HCT116 (cell line): ENCODE measurements around the gene KHNYN. TPM values are rescaled to one million over a fixed set of nuclear protein-coding genes. Genes with fewer than 3 reads are reported as not detected.

ENCODE experiments used
- ATAC-seq: fragments of 200-7000 bp; cut with Tn5 transposase; 2 replicates; pipeline ENCODE4 v1.9.1; 2020; ENCODE audit warnings: mild to moderate bottlenecking, moderate library complexity
- BruUV-seq: library from RNA; stranded (reverse); fragments of 400-500 nt; replicated peaks from 2 replicates; lab custom pipeline; 2021; lab: Mats Ljungman, UMichigan
- CTCF ChIA-PET: fragments of 300-600 bp; sonication (Branson Sonifier 250); formaldehyde crosslinking; loops from one replicate; lab custom pipeline; 2021; ENCODE audit warnings: antibody characterized with exemption; lab: Charles Lee
- POLR2A ChIA-PET: fragments of 300-600, 350-600 bp; sonication (Branson Sonifier 250); formaldehyde crosslinking; loops from one replicate; lab custom pipeline; 2021; ENCODE audit warnings: antibody characterized with exemption; lab: Charles Lee
- RAD21 ChIA-PET, 2 experiments: fragments of 300-600 bp; sonication (Branson Sonifier 250); formaldehyde crosslinking; loops; one replicate each; lab custom pipeline; 2023; ENCODE audit warnings: low total read pairs in 2 of 2; ENCODE audit not compliant: uncharacterized antibody in 2 of 2, unreplicated experiment in 2 of 2, low non-redundant PET in 1 of 2; lab: Charles Lee
- DNase-seq: peaks from one replicate; pipeline ENCODE4 v3.0.0-alpha.2; 2010; ENCODE audit warnings: low read depth, low spot score
- H2AFZ ChIP-seq: fragments of 200-600 bp; shearing (Covaris generic), sonication (generic); 2 replicates; pipeline ENCODE4 v1.6.1; 2017; ENCODE audit warnings: low read depth, mixed run types, mixed read lengths, antibody characterized with exemption, low read length; ENCODE audit not compliant: poor library complexity, severe bottlenecking
- H3K27ac ChIP-seq: 2 replicates; pipeline ENCODE4 v1.5.1; 2012; ENCODE audit warnings: low read depth, low read length
- H3K27me3 ChIP-seq: fragments of 200-600 bp; sonication (generic); 2 replicates; pipeline ENCODE4 v1.6.1; 2016; ENCODE audit warnings: mixed run types, low read length, mixed read lengths; ENCODE audit not compliant: insufficient read depth
- H3K36me3 ChIP-seq, 2 experiments: fragments of 200-500 bp in 1 of 2; fragments of 200-600 bp in 1 of 2; sonication (Bioruptor generic) in 1 of 2; sonication (generic) in 1 of 2; 2 replicates each; pipeline versions ENCODE4 v1.5.1 to v1.6.1; 2014 to 2016; ENCODE audit warnings: low read length in 2 of 2, inconsistent platforms in 1 of 2, mixed read lengths in 1 of 2, mixed run types in 1 of 2; ENCODE audit not compliant: insufficient read depth in 2 of 2, control insufficient read depth in 1 of 2
- H3K4me1 ChIP-seq, 2 experiments: fragments of 200-600 bp in 1 of 2; sonication (generic) in 1 of 2; 2 replicates each; pipeline versions ENCODE4 v1.5.1 to v1.6.1; 2012 to 2017; ENCODE audit warnings: low read length in 2 of 2, inconsistent platforms in 1 of 2, mild to moderate bottlenecking in 1 of 2, mixed read lengths in 1 of 2, mixed run types in 1 of 2, moderate library complexity in 1 of 2; ENCODE audit not compliant: insufficient read depth in 2 of 2, control insufficient read depth in 1 of 2
- H3K4me2 ChIP-seq: fragments of 200-600 bp; sonication (generic); 2 replicates; pipeline ENCODE4 v1.6.1; 2017; ENCODE audit warnings: mixed run types, low read length, mixed read lengths
- H3K4me3 ChIP-seq, 2 experiments: fragments of 200-600 bp in 1 of 2; sonication (generic) in 1 of 2; replicated peaks in 1 of 2; 2 replicates each; pipeline ENCODE4 v1.5.1; 2011 to 2016; ENCODE audit warnings: low read length in 2 of 2, control low read depth in 1 of 2, low read depth in 1 of 2, mild to moderate bottlenecking in 1 of 2, mixed read lengths in 1 of 2, mixed run types in 1 of 2
- H3K79me2 ChIP-seq: fragments of 200-600 bp; sonication (generic); 2 replicates; pipeline ENCODE4 v1.6.1; 2017; ENCODE audit warnings: mild to moderate bottlenecking, mixed run types, low read length, moderate library complexity, mixed read lengths; ENCODE audit not compliant: insufficient read depth
- H3K9ac ChIP-seq: fragments of 200-600 bp; sonication (generic); 2 replicates; pipeline ENCODE4 v1.6.1; 2016; ENCODE audit warnings: low read length, mixed read lengths
- H3K9me2 ChIP-seq: fragments of 200-600 bp; sonication (generic), shearing (Covaris generic); 2 replicates; pipeline ENCODE4 v1.6.1; 2017; ENCODE audit warnings: mixed run types, mild to moderate bottlenecking, moderate library complexity; ENCODE audit not compliant: insufficient read depth
- H3K9me3 ChIP-seq, 2 experiments: fragments of 200-500 bp in 1 of 2; fragments of 200-600 bp in 1 of 2; sonication (Bioruptor generic) in 1 of 2; sonication (generic) in 1 of 2; 2 replicates each; pipeline ENCODE4 v1.6.1; 2014 to 2017; ENCODE audit warnings: low read length in 2 of 2, mixed read lengths in 2 of 2, inconsistent platforms in 1 of 2, low read depth in 1 of 2, mild to moderate bottlenecking in 1 of 2, mixed run types in 1 of 2, moderate library complexity in 1 of 2; ENCODE audit not compliant: control insufficient read depth in 1 of 2, insufficient read depth in 1 of 2
- H4K20me1 ChIP-seq: fragments of 200-600 bp; sonication (generic), shearing (Covaris generic); 2 replicates; pipeline ENCODE4 v1.6.1; 2017; ENCODE audit warnings: mixed run types, mild to moderate bottlenecking, moderate library complexity; ENCODE audit not compliant: insufficient read depth
- ATF3 ChIP-seq: IDR thresholded peaks from 2 replicates; pipeline ENCODE4 v1.6.1; 2012
- EGR1 ChIP-seq: IDR thresholded peaks from 2 replicates; pipeline ENCODE4 v1.6.1; 2012; ENCODE audit warnings: low read depth
- ELF1 ChIP-seq: IDR thresholded peaks from 2 replicates; pipeline ENCODE4 v1.6.1; 2012; ENCODE audit warnings: low read depth, borderline replicate concordance
- POLR2AphosphoS5 ChIP-seq: IDR thresholded peaks from 2 replicates; pipeline ENCODE4 v1.6.1; 2011; ENCODE audit warnings: mild to moderate bottlenecking, low read depth, low read length, moderate library complexity
- REST ChIP-seq: IDR thresholded peaks from 2 replicates; pipeline ENCODE4 v1.6.1; 2012; ENCODE audit warnings: low read depth
- SIN3A ChIP-seq: IDR thresholded peaks from 2 replicates; pipeline ENCODE4 v1.6.1; 2012; ENCODE audit warnings: low read depth
- SP1 ChIP-seq: IDR thresholded peaks from 2 replicates; pipeline ENCODE4 v1.6.1; 2012; ENCODE audit warnings: low read depth
- ZNF274 ChIP-seq: fragments of 200-500 bp; sonication (Bioruptor generic); IDR thresholded peaks from 2 replicates; pipeline ENCODE4 v1.6.1; 2014; ENCODE audit warnings: mild to moderate bottlenecking, low read depth, low read length, inconsistent platforms
- intact Hi-C: fragments of 100-400 bp; cut with micrococcal nuclease; formaldehyde crosslinking; loops from 2 replicates; pipeline ENCODE4 v1.10.0; 2022
- total RNA-seq: library from RNA; stranded (reverse); gene quantifications from one replicate; pipeline ENCODE4 v1.2.1, GENCODE V29; 2021; ENCODE audit not compliant: unreplicated experiment

The KHNYN gene
- total RNA-seq, 1 experiment from 2014 or later: 50.1 TPM

- ChIA-PET CTCF (no interaction called here), POLR2A (no interaction called here), RAD21 (no interaction called here)
- Histone ChIP-seq H3K4me1 (no peaks in the 10 kb centered on the region), H3K4me3 (no peak overlapping the region), H3K9me2 (no peaks in the 10 kb centered on the region), H3K27me3 (no peaks in the 10 kb centered on the region), H3K4me2 (no peak overlapping the region), H3K9me3 (no peaks in the 10 kb centered on the region; a peak in 1 of 4 replicates), H3K36me3 (no peaks in the 10 kb centered on the region), H3K9ac (no peak overlapping the region), H3K27ac (no peak overlapping the region), H3K79me2 (no peaks in the 10 kb centered on the region), H2AFZ (no peak overlapping the region), H4K20me1 (no peaks in the 10 kb centered on the region)
- intact Hi-C loops: no loop called here
- DNase-seq (no peak), ATAC-seq (no peak)
- no TSS peak for BruUV-seq
- TF ChIP-seq POLR2AphosphoS5 (no peak), ATF3 (no peak), SP1 (no peak), EGR1 (no peak), ZNF274 (no peak)
Measured at GRCh38 chr14:24459331-24459730, 29.6 kb downstream of the KHNYN start.

GRCh38 chr14:24461336-24461735, 31.6 kb downstream of the KHNYN start:
- Histone ChIP-seq H3K4me3 (no peak overlapping the region), H3K9me2 (no peaks in the 10 kb centered on the region), H3K4me1 (no peaks in the 10 kb centered on the region), H3K27me3 (no peaks in the 10 kb centered on the region), H3K4me2 (no peak overlapping the region), H2AFZ (no peak overlapping the region), H3K27ac (no peak overlapping the region), H4K20me1 (no peaks in the 10 kb centered on the region), H3K9me3 (no peaks in the 10 kb centered on the region; a peak in 1 of 4 replicates), H3K36me3 (no peaks in the 10 kb centered on the region), H3K79me2 (no peaks in the 10 kb centered on the region), H3K9ac (no peak overlapping the region)
- CTCF ChIA-PET: no interaction called here
- RAD21 ChIA-PET: no interaction called here
- POLR2A ChIA-PET: no interaction called here
- ATAC-seq (no peak), DNase-seq (no peak)
- intact Hi-C loops: no loop called here
- TF ChIP-seq ELF1: no peak
- TF ChIP-seq SIN3A: no peak
- no peak for TF ChIP-seq SP1
- no peak for TF ChIP-seq REST
- BruUV-seq: no TSS peak
